Activated CD8-positive, alpha-beta memory T cell treated with anti-CD3 and anti-CD28 coated beads, Interleukin-2, amount 50 U/mL, for 24 hours (primary cell): ENCODE results near the gene SLC7A10.

Source experiments
- DNase-seq: peaks from one replicate; pipeline ENCODE4 v3.0.0-alpha.2; 2020; ENCODE audit errors: extremely low read depth

SLC7A10 gene

DNA sequence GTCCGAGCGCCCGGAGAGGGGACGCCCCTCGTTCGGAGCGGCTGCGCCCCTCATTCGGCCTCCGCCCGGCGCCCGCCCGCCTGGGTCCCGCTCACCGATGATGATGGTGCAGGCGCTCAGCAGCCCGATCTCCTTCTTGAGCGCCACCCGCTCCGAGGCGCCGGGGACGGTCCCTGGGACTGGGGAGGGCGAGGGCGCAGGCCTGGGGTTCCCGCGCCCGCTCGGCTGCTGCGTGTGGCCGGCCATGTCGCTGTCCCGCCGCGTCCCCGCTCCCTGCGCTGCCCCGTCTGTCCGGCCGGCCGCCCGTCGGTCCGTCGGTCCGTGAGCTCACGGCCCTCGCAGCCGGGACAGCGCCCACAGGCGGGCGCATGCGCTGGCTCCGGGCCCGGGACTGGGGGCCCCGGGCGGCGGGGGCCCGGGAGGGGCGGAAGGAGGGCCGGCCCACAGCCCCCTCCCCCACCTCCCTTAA, at the start of gene SLC7A10:
Gene SLC7A10, minus strand, starts transcription at position 393 of the 469 bp plus-strand sequence. Its CDS starts 147 bp downstream, at position 246.
- DNase-seq = no peak

DNA sequence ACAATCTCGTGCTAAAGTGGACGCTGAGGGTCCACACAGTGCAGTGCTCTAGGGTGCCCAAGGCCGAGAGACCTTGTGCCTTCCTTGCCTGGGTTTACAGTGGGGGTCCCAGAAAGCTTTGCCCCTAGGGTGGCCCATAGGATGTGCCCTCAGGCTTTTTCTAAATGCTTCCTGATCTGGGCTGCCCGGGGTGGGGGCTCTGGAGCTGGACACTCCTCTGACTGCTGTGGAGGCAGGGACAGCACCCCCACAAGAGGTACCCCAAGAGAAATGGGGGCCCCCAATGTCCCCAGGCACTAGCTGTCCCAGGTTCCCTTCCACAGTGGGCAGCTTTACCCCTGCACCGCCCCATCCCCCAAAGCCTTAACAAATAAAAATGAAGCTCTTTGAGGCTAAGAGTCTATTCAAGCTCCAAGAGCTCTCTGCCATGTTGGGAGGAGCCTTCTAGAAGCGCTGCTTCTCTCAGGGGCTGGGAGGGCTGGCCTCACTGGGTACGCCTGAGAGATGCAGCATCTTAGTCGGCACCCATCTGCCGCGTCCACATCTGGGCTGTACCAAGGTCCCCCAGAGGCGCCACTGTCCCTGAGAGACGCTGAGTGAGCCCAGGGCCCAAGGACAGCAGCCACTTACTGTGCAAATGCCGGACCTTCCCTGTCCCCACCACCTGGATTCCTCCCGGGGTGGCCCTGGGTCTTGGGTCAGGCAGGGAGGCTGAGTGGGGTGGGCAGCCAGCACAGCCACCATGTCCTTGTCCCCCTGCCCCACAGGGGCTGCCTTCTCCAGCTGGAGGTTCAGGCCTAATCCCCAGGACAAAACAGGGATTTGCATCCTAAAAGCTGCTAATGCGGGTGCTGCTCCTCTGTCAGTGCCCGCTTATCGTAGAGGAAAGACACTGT, 49.3 kb upstream of the SLC7A10 start:
- DNase-seq = no peak

GRCh38 chr19:33273881-33274662, 48.4 kb upstream of the SLC7A10 start:
- no peak for DNase-seq

GRCh38 chr19:33273065-33273736, 47.6 kb upstream of the SLC7A10 start:
- DNase-seq = no peak

GRCh38 chr19:33271246-33272021, 45.8 kb upstream of the SLC7A10 start:
- DNase-seq = no peak

DNA sequence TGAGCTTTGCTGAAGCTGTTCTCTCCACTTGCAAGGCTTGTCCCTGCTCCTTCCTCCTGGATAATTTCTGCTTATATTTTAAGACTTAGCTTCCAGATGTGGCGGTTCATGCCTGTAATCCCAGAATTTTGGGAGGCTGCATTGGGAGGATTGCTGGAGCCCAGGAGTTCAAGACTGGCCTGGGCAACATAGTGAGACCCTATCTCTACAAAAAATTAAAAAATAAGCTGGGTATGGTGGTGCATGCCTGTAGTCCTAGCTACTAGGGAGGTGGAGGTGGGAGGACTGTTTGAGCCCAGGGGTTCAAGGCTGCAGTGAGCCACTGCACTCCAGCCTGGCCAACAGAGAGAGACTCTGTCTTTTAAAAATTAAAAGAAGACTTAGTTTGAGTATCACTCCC, 45.1 kb upstream of the SLC7A10 start:
- no peak for DNase-seq

DNA sequence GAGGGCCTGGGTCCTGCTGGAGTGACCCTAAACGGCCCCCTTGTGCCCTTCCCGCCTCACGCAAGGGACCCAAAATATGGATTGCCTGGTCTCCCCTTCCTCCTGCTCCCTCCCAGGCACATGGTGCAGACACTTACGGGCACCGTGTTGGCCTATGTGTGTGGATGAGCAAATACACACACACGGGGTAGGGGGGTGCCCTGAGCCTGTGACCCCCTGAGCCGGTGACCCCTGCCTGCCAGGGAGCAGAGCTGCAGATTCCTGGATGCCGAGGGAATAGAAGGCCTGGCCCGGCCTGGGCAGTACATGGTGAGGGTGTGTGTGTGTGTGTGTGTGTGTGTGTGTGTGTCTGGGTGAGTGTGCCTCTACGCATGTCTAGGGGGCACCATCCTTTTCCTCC, 43.4 kb upstream of the SLC7A10 start:
- DNase-seq = no peak

DNA sequence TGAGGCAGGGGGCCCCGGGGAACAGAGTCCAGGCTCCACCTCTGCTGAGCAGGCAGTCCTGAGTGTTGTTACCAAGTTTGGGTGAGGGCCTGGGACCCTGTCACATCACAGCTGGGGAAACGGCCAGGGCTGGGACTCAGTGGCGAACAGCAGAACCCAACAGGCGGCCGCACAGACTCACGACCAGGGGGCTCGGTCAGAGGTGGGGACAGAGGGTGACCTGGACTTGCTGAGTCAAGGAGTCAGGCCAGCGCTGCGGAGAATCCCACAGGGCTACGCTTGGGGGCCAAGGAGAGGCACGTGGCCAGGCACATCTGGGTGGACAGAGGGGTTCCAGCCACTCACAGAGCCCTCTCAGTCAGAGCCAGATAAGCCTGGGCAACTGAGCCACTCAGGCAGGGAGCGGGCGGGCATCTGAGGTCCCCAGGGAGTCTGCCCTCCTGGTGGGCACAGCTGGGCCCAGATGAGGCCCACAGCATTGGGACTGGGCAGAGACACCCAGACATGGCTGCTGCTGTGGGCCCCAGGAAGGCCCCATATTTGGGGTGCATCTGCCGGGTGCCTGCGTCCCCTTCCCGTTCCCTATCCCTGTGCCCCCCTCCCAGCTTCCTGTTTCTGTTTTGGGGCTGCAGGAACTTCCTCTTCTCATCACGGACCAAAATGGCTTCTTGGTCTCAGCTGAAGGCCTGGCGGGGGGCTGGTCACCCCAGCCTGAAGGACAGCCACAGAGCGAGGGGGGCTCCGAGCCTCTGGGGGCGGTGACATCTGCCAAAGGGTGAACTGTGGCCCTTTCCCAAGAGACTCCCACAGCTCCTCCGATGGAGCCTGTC, 42.7 kb upstream of the SLC7A10 start:
- no peak for DNase-seq

- DNase-seq = no peak
These were observed 42.1 kb upstream of the SLC7A10 start for GRCh38 chr19:33267706-33268105.

GRCh38 chr19:33266974-33267484, 41.4 kb upstream of the SLC7A10 start:
- no peak for DNase-seq

DNA sequence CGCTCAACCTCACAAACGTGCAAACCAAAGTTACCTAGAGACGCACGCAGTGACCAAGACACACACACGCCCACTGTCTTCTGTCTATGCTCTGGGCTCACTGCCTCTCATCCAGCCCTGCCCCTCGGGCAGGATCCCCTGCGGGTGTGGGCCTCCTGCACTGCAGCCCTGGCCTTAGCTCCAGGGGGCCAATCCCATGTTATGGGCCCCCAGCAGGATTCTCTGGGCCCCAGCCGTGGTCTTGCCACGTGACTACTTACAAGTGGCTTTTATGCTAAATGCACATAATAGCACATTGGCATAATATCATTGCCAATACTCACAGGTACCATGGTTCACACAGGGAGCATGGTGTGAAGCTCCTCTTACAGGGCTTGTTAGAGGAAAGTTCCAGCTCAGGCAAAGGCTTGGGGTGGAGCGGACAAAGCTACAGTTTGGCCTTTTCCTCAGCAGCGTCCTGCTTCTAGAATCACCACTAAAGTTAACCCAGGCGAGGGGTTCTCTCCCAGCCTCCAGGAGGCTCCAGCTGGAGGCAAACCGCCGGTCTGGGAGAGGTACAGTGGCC, 39.3 kb upstream of the SLC7A10 start:
- no peak for DNase-seq

GRCh38 chr19:33263325-33264023, 37.8 kb upstream of the SLC7A10 start:
- DNase-seq = no peak

- DNase-seq = no peak
These were observed 36.0 kb upstream of the SLC7A10 start for GRCh38 chr19:33261511-33262189.

DNA sequence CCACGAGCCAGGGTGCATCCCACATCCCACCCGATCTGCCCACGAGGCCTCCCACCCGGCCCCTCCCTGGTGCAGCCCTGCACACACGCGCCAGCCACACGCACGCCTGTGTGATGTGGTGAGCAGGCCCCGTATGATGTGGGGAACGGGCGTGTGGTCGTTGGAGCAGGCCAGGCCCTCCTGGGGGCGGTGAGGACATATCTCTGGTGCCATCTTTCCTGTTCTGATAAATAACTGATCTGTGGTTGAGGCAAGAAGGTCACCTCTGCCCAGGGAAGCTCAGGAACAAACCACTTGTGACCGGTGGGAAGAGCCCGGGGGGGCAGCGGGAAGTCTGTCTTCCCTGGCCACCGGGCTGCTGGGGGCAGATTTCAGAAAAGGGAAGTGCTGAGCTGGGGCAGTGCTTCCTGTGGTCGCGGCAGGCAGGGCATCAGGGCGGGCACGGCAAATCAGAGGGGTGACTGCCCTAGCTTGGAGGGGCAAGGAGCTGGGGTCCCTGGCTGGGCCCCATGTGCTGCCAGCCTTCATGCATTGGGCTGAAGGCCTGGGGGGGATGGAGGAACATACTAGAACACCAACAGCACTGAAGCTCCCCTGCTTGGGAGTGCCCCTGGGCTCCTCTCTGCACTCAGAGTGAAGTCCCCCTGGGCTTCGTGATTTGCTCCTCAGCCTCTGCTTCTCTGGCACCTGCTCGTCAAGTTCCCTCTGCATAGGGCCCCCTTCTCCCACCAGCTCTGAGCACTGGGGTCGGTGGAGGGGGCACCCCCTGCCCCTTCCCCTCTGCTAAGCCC, 35.2 kb upstream of the SLC7A10 start:
- DNase-seq = no peak

DNA sequence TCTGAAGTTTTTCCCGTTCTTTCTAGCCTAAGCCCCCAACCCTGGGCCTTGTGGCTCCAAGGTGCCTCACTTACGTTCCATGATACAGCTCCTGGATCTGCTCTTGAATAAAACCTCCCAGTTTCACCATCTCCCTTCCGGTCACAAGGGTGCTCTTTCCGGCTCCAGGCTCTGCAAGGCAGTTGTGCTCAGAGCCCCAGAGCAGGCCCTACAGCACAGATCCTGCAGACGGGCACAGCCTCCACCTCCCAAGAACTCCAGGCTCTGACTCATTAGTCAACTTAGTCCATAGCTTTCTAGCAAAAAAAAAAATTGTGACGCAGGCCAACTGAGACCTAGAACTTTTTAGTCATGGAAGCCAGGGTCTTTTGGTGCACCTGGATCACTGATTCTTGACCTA, 33.9 kb upstream of the SLC7A10 start:
- DNase-seq = no peak

DNA sequence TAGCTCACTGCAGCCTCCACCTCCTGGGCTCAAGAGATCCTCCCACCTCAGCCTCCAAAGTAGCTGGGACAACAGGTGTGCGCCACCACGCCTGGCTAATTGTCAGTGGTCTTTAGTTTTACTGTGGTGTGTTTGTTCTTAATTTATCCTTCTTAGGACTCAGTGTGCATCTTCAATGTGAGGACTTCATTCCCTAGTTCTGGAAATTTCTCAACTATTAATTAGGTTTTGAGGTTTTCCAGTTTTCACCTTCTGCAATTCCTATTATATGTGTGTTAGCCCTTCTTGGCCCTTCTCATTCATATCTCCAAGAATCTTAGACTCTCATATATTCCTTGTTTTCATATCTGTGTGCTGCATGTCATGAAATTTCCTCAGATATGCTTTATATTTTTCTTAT, 32.2 kb upstream of the SLC7A10 start:
- DNase-seq = no peak

DNA sequence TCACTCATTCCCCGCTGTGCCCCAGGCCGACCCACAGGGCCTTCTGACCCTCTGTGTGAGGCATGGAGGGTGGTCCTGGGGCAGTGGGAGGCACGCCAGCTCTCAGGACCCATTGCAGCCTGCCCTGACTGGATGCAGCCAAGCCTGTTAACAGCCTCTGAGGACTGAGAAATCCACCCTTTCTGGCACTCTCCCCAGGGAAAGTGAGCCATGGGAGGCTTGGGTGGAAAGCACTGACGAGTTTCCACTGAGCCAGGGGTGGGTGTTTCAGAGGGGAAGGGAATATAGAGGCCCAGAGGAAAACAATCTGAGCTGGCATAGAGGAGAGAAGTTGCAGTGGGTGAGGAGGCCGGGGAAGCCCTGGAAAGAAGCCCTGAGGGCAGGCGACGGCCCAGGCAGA, 30.6 kb upstream of the SLC7A10 start:
- DNase-seq = no peak

GRCh38 chr19:33255781-33256180, 30.1 kb upstream of the SLC7A10 start:
- no peak for DNase-seq
